Measurements from ENCODE around the gene MAPKBP1. TPM values are rescaled to one million over a fixed set of nuclear protein-coding genes. Genes with fewer than 3 reads are reported as not detected.

Gene MAPKBP1
- total and polyA plus RNA-seq, 9 of the 15 experiments (the other 6 are each of a cell fraction or from before 2014, with no cell fraction given) = 0.15 to 9.5 (median 4.5) TPM

GRCh38 chr15:41782371-41783282 is 8.3 kb downstream of the MAPKBP1 start (continued):
- no peak for TF ChIP-seq ZBTB40 (IDR thresholded peaks at IDR 0.05)
- TF ChIP-seq ZBTB40 (CRISPR knock-in tag; IDR thresholded peaks at IDR 0.05) = no peak
- no peak for TF ChIP-seq PHB (CRISPR knock-in tag; IDR thresholded peaks at IDR 0.05)
- TF ChIP-seq CEBPZ (IDR thresholded peaks at IDR 0.05; ENCODE audit: borderline replicate concordance, low read depth, low read length) = no peak

Measured in K562 (cell line).